ENCODE data around the gene SEBOX.

DNA sequence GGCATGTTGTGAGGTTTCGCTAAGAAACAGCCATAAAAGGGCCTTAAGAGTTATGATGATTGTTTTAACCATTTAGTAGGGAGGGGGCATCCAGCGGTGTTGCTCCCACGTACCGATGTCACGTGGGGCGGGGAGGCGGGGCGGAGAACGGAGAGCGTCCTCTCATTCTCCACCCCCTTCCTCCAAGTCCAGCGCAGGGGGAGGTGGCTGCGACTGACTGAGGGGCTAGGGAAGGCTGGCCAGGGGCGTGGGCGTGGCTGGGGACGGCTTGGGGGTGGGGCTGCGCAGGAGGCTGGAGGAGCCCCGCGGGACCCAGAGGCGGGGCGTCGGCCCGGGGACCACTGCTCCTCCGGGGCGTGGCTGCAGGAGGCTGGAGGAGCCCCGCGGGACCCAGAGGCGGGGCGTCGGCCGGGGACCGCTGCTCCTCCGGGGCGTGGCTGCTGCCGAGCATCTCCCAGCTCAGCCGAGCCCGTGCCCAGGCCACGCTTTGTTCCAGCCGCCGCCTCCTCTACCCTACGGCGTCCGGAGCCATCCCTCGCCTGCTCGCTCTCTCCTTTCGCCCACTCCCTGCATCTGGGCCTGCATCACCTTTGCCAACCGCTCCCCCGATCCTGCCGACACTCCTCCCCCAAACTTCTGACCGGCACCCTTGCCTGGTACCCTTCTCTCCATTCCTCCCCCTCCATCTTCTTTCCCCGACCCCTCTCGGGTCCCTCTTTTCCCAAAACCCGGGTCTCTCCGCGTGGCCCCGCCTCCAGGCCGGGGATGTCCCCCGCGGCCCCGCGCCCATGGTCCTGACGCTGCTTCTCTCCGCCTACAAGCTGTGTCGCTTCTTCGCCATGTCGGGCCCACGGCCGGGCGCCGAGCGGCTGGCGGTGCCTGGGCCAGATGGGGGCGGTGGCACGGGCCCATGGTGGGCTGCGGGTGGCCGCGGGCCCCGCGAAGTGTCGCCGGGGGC is 6.5 kb upstream of the SEBOX start, which contains the start of gene SARM1:
- TF ChIP-seq, protein P1, sequence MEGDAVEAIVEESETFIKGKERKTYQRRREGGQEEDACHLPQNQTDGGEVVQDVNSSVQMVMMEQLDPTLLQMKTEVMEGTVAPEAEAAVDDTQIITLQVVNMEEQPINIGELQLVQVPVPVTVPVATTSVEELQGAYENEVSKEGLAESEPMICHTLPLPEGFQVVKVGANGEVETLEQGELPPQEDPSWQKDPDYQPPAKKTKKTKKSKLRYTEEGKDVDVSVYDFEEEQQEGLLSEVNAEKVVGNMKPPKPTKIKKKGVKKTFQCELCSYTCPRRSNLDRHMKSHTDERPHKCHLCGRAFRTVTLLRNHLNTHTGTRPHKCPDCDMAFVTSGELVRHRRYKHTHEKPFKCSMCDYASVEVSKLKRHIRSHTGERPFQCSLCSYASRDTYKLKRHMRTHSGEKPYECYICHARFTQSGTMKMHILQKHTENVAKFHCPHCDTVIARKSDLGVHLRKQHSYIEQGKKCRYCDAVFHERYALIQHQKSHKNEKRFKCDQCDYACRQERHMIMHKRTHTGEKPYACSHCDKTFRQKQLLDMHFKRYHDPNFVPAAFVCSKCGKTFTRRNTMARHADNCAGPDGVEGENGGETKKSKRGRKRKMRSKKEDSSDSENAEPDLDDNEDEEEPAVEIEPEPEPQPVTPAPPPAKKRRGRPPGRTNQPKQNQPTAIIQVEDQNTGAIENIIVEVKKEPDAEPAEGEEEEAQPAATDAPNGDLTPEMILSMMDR (IDR thresholded peaks at IDR 0.05; ENCODE audit: insufficient read depth, low read depth, low read length), result no peak
- TF ChIP-seq EZH2 (IDR thresholded peaks at IDR 0.05; ENCODE audit: insufficient read depth, low read length), result no peak

Measured in astrocyte (in vitro differentiated cells and primary cell).